ENCODE data around the gene CXCL11. TPM values are rescaled to one million over a fixed set of nuclear protein-coding genes. Genes with fewer than 3 reads are reported as not detected.
"Not testable (repeated sequence)": the region's sequence is repeated elsewhere in the genome, so short reads cannot be mapped to it uniquely, and the experiment has no call there.

Gene CXCL11
- total RNA-seq, 1 donor from 2014 or later: not detected

DNA sequence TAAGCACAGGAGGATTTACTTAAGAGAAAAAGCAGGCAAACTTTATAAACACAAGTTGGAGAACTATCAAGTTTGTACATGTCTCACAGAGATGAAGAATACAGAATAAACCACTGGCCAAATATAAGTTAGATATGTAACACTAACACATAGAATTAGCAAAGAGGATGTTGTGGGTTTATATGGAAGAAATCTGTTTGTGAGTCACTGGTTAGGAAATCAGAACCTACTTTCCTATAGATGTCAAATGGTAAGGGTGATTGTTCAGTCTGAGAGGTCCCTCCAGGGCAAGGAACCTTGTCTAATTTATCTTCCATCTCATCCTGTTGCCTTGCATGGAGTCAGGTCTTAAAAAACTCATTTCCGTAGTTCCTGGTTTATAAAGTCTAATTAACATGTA is 23.9 kb upstream of the CXCL11 start:
- intact Hi-C loops (cut with micrococcal nuclease): loop anchor here (5.0 to 10.0 kb wide), 3 partner anchors 145 to 1525 kb away; no protein-coding TSS in a partner anchor
- H3K4me1 Mint-ChIP-seq (ENCODE audit: low read depth): peaks cover 60% of the 10 kb centered on the region

DNA sequence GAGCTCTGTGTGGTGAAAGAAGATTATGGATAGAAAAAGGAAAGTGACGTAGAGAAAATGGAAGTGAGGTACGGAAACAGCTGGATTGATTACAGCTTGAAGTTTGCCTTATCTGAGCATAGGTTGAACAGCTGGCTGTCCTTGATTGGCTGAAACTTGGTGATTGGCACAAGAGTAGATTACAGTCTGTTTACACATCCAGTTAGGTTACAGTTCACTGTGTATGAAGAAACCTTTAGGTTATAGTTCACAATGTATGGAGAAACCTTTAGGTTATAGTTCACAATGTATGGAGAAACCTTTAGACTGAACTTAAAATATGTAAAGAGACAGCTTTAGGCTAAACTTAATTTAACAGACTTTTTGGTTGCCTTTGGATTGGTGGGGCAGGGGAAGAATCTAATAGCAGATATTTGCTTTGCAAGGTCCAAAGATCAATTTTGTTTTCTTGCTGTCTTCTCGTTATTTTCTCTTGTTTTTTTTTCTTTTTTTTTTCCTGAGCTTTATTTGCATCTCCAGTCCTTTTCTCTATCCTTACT is 23.1 kb upstream of the CXCL11 start:
- Mint-ChIP-seq H3K27ac (peak overlapping the region; percentile 62), H3K4me1 (ENCODE audit: low read depth) (peaks cover 60% of the 10 kb centered on the region), H3K36me3 (ENCODE audit: low read depth) (no peaks in the 10 kb centered on the region), H3K9me3 (no peaks in the 10 kb centered on the region), H3K27me3 (ENCODE audit: low read depth) (no peaks in the 10 kb centered on the region), H3K4me3 (ENCODE audit: low read depth) (peak overlapping the region; percentile 28)
- no peak for DNase-seq (ENCODE audit: low spot score)
- intact Hi-C loops (cut with micrococcal nuclease): loop anchor here (1.0 to 5.0 kb wide), 4 partner anchors 17 to 243 kb away; no protein-coding TSS in a partner anchor

More for the DNA sequence above, 23.9 kb upstream of the CXCL11 start:
- no peaks in the 10 kb centered on the region for H3K27me3 Mint-ChIP-seq (ENCODE audit: low read depth)
- H3K4me3 Mint-ChIP-seq (ENCODE audit: low read depth): no peak overlapping the region
- H3K27ac Mint-ChIP-seq: peak overlapping the region; percentile 42
- no peaks in the 10 kb centered on the region for H3K36me3 Mint-ChIP-seq (ENCODE audit: low read depth)
- H3K9me3 Mint-ChIP-seq: no peaks in the 10 kb centered on the region
- no peak for DNase-seq (ENCODE audit: low spot score)

DNA sequence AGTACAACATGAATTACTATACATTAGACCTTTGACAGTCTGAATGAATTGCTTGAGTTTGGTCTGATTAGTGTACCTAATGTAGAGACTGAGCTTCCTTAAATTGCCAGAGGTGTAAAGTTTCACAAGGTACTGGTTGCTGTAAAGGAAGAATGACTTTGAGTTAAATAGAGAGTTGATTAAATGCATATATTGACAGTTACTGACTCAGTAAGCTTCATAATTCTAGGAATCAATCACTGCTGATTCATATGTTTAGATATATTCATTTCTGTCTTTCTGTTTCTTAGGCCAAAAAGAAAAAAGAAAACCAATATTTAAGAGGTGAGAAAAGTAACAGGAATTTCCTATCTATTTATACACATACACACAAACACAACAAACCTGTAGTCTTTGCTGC is 22.4 kb upstream of the CXCL11 start:
- no peak for DNase-seq (ENCODE audit: low spot score)
- intact Hi-C loops (cut with micrococcal nuclease): loop anchor here (1.0 to 5.0 kb wide), 4 partner anchors 16 to 244 kb away; no protein-coding TSS in a partner anchor
- Mint-ChIP-seq H3K27me3 (ENCODE audit: low read depth) (no peaks in the 10 kb centered on the region), H3K27ac (peak overlapping the region; percentile 62), H3K4me3 (ENCODE audit: low read depth) (no peak overlapping the region), H3K36me3 (ENCODE audit: low read depth) (no peaks in the 10 kb centered on the region), H3K9me3 (no peaks in the 10 kb centered on the region), H3K4me1 (ENCODE audit: low read depth) (peaks cover 63% of the 10 kb centered on the region)

DNA sequence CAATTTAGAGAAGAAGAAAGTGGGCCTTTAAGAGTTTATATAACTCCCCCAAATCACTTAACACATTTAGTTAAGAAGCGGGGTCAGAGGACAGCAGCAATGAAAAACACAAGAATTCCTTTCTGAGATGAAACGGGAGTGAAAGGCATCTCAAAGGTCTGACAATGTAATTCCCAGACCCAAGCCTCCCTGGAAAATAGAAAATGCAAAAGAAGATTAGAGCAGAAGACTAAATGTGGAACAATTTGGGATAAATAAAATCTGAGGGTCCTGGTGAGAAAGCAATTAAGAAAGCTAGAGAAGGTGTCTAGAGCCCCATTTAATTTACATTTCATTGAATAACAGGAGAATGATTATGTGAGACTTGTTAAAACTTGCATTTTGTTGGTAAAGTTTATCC is 19.6 kb upstream of the CXCL11 start:
- no peak overlapping the region for H3K27ac Mint-ChIP-seq
- no peaks in the 10 kb centered on the region for H3K36me3 Mint-ChIP-seq (ENCODE audit: low read depth)
- no peak overlapping the region for H3K4me3 Mint-ChIP-seq (ENCODE audit: low read depth)
- no peaks in the 10 kb centered on the region for H3K9me3 Mint-ChIP-seq
- H3K27me3 Mint-ChIP-seq (ENCODE audit: low read depth): no peaks in the 10 kb centered on the region
- intact Hi-C loops (cut with micrococcal nuclease): loop anchor here (5.0 kb wide), 1 partner anchor 247 kb away; no protein-coding TSS in a partner anchor
- no peak for DNase-seq (ENCODE audit: low spot score)
- H3K4me1 Mint-ChIP-seq (ENCODE audit: low read depth): peaks cover 44% of the 10 kb centered on the region

DNA sequence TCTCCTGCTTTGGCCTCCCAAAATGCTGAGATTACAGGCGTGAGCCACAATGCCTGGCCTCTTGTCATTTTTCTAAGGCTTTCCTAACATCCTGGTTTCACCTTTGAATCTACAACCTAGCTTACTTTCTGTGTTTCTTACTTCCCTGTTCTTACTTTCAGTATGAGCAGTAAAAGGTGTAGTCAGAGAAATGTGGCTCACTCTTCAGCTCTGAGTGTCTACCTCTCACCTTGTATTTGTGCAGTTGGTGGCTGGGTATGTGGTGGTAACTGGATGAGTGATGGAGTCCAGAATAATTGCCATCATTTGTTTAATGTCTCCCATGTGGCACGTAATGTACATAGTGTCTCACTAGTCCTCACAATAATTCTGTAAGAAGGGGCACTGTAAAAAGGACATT is 19.1 kb upstream of the CXCL11 start:
- Mint-ChIP-seq H3K36me3 (ENCODE audit: low read depth) (no peaks in the 10 kb centered on the region), H3K4me1 (ENCODE audit: low read depth) (peaks cover 40% of the 10 kb centered on the region), H3K27me3 (ENCODE audit: low read depth) (no peaks in the 10 kb centered on the region), H3K9me3 (no peaks in the 10 kb centered on the region), H3K27ac (no peak overlapping the region), H3K4me3 (ENCODE audit: low read depth) (no peak overlapping the region)
- intact Hi-C loops (cut with micrococcal nuclease): loop anchor here (5.0 kb wide), 1 partner anchor 247 kb away; no protein-coding TSS in a partner anchor
- DNase-seq (ENCODE audit: low spot score): no peak

DNA sequence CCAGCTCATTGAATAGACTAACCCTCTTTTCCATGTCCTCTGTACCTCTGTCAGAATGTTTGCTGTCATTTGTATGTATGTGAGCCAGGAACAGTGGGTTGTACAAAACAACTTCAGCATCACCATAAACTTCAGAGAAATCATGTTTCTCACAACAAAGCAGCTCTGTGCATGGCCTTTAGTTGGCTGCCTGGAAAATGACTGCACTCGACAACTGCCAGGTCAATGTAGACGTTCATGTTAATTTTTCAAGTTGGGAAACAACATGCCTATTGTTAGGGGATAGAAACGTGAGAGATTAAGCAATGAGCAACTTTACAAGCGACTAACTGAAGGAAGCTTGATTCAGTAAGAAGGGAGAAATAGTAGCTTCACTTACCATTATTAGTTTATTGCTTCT is 17.9 kb upstream of the CXCL11 start:
- no peaks in the 10 kb centered on the region for H3K36me3 Mint-ChIP-seq (ENCODE audit: low read depth)
- intact Hi-C loops (cut with micrococcal nuclease): no loop called here
- DNase-seq (ENCODE audit: low spot score): no peak
- H3K4me3 Mint-ChIP-seq (ENCODE audit: low read depth): no peak overlapping the region
- no peak overlapping the region for H3K27ac Mint-ChIP-seq
- H3K9me3 Mint-ChIP-seq: no peaks in the 10 kb centered on the region
- peaks cover 30% of the 10 kb centered on the region for H3K4me1 Mint-ChIP-seq (ENCODE audit: low read depth)
- H3K27me3 Mint-ChIP-seq (ENCODE audit: low read depth): no peaks in the 10 kb centered on the region

DNA sequence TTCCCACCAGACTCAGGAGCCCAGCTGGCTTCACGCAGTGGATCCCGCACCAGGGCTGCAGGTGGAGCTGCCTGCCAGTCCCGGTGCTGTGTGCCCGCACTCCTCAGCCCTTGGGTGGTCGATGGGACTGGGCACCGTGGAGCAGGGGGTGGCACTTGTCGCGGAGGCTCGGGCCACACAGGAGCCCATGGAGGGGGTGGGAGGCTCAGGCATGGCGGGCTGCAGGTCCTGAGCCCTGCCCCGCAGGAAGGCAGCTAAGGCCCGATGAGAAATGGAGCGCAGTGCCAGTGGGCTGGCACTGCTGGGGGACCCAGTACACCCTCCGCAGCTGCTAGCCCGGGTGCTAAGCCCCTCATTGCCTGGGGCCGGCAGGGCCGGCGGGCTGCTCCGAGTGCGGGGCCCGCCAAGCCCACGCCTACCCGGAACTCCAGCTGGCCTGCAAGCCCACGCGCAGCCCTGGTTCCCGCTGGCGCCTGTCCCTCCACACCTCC is 14.7 kb upstream of the CXCL11 start:
- H3K9me3 Mint-ChIP-seq; H3K4me3 Mint-ChIP-seq (ENCODE audit: low read depth); intact Hi-C loops (cut with micrococcal nuclease); DNase-seq (ENCODE audit: low spot score); H3K27me3 Mint-ChIP-seq (ENCODE audit: low read depth); H3K27ac Mint-ChIP-seq; H3K36me3 Mint-ChIP-seq (ENCODE audit: low read depth): not testable (repeated sequence)
- peaks cover 12% of the 10 kb centered on the region for H3K4me1 Mint-ChIP-seq (ENCODE audit: low read depth)

DNA sequence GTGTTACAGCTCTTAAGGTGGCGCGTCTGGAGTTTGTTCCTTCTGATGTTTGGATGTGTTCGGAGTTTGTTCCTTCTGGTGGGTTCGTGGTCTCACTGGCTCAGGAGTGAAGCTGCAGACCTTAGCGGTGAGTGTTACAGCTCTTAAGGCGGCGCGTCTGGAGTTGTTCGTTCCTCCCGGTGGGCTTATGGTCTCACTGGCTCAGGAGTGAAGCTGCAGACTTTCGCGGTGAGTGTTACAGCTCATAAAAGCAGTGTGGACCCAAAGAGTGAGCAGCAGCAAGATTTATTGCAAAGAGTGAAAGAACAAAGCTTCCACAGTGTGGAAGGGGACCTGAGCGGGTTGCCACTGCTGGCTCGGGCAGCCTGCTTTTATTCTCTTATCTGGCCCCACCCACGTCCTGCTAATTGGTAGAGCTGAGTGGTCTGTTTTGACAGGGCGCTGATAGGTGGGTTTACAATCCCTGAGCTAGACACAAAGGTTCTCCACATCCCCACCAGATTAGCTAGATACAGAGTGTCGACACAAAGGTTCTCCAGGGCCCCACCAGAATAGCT is 14.1 kb upstream of the CXCL11 start:
- H3K4me1 Mint-ChIP-seq (ENCODE audit: low read depth); DNase-seq (ENCODE audit: low spot score); H3K9me3 Mint-ChIP-seq; intact Hi-C loops (cut with micrococcal nuclease); H3K27me3 Mint-ChIP-seq (ENCODE audit: low read depth); H3K36me3 Mint-ChIP-seq (ENCODE audit: low read depth); H3K27ac Mint-ChIP-seq; H3K4me3 Mint-ChIP-seq (ENCODE audit: low read depth): not testable (repeated sequence)

DNA sequence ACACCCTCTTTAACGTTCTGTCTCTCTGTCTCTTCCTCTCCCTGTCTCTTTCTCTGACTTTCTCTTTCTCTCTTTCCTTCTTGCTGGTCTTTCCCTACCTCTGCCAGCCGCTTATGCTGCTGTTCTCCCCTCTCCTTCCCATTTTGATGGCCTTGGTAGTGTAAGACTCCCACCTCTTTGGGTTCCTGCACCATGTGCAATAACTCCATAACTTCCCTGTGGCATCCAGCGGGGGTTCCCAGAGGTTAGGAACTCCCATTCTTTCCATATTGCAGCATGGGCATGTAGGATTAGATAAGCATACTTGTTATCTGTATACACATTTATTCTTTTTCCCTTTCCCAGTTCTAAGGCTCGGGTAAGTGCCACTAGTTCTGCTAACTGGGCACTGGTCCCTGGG is 8.8 kb upstream of the CXCL11 start:
- DNase-seq (ENCODE audit: low spot score); intact Hi-C loops (cut with micrococcal nuclease); H3K4me1 Mint-ChIP-seq (ENCODE audit: low read depth); H3K27ac Mint-ChIP-seq; H3K27me3 Mint-ChIP-seq (ENCODE audit: low read depth); H3K4me3 Mint-ChIP-seq (ENCODE audit: low read depth); H3K36me3 Mint-ChIP-seq (ENCODE audit: low read depth): not testable (repeated sequence)
- H3K9me3 Mint-ChIP-seq: peaks cover 12% of the 10 kb centered on the region

DNA sequence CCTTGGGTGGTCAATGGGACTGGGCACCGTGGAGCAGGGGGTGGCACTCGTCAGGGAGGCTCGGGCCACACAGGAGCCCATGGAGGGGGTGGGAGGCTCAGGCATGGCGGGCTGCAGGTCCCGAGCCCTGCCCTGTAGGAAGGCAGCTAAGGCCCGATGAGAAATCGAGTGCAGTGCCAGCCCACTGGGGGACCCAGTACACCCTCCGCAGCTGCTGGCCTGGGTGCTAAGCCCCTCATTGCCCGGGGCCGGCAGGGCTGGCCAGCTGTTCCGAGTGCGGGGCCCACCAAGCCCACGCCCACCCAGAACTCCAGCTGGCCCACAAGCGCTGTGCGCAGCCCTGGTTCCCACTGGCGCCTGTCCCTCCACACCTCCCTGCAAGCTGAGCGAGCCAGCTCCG is 7.4 kb upstream of the CXCL11 start:
- intact Hi-C loops (cut with micrococcal nuclease): loop anchor here (2.0 kb wide), 1 partner anchor 21 kb away; the partner anchor contains the start of gene CXCL10
- H3K4me1 Mint-ChIP-seq (ENCODE audit: low read depth); H3K4me3 Mint-ChIP-seq (ENCODE audit: low read depth); DNase-seq (ENCODE audit: low spot score); H3K27me3 Mint-ChIP-seq (ENCODE audit: low read depth); H3K36me3 Mint-ChIP-seq (ENCODE audit: low read depth); H3K27ac Mint-ChIP-seq: not testable (repeated sequence)
- H3K9me3 Mint-ChIP-seq: peaks cover 12% of the 10 kb centered on the region

DNA sequence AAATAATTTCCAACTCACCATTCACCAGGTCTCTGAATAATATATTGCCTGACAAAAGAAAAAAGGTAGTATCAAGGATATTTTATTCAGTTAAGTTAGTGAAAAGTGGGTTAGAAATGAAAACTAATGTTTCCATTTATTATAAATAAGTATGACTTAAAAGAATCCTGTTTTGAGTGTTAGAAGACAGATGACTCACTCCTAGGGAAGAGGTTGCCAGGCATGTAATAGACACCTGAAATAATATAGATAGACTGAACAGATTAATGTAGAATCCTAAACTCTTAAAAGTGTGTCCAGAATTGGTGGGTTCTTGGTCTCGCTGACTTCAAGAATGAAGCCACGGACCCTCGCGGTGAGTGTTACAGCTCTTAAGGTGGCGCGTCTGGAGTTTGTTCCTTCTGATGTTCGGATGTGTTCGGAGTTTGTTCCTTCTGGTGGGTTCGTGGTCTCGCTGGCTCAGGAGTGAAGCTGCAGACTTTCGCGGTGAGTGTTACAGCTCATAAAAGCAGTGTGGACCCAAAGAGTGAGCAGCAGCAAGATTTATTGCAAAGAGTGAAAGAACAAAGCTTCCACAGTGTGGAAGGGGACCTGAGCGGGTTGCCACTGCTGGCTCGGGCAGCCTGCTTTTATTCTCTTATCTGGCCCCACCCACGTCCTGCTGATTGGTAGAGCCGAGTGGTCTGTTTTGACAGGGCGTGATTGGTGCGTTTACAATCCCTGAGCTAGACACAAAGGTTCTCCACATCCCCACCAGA is 6.5 kb upstream of the CXCL11 start:
- DNase-seq (ENCODE audit: low spot score); H3K36me3 Mint-ChIP-seq (ENCODE audit: low read depth); H3K4me1 Mint-ChIP-seq (ENCODE audit: low read depth); H3K27ac Mint-ChIP-seq; H3K27me3 Mint-ChIP-seq (ENCODE audit: low read depth); H3K4me3 Mint-ChIP-seq (ENCODE audit: low read depth): not testable (repeated sequence)
- intact Hi-C loops (cut with micrococcal nuclease): loop anchor here (1.0 to 2.0 kb wide), 2 partner anchors 16 to 20 kb away; partner anchors contain the start of gene CXCL10
- peaks cover 12% of the 10 kb centered on the region for H3K9me3 Mint-ChIP-seq

DNA sequence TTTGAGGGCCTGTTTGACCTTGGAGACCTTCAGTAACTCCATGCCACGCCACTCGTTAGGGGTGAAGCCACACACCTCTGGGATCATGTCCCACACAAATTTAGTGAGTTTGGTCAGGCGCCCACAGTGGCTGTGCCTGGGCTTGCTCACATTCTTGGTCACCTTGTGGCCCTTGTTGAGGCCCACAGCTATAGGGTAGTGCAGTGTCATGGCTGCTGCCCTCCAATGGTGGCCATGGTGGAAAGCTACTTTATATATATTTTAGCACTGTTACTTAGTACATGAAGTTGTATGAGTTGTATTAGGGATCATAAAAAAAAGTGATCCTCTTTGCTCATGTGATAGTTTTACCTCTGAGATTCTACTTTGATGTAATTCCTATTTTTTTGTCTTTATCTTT is 985 bp upstream of the CXCL11 start:
- no peak for DNase-seq (ENCODE audit: low spot score)
- H3K27ac Mint-ChIP-seq: no peak overlapping the region
- peaks cover 21% of the 10 kb centered on the region for H3K4me1 Mint-ChIP-seq (ENCODE audit: low read depth)
- H3K9me3 Mint-ChIP-seq: no peaks in the 10 kb centered on the region
- H3K36me3 Mint-ChIP-seq (ENCODE audit: low read depth): no peaks in the 10 kb centered on the region
- intact Hi-C loops (cut with micrococcal nuclease): no loop called here
- peaks cover 2% of the 10 kb centered on the region for H3K27me3 Mint-ChIP-seq (ENCODE audit: low read depth)
- no peak overlapping the region for H3K4me3 Mint-ChIP-seq (ENCODE audit: low read depth)

DNA sequence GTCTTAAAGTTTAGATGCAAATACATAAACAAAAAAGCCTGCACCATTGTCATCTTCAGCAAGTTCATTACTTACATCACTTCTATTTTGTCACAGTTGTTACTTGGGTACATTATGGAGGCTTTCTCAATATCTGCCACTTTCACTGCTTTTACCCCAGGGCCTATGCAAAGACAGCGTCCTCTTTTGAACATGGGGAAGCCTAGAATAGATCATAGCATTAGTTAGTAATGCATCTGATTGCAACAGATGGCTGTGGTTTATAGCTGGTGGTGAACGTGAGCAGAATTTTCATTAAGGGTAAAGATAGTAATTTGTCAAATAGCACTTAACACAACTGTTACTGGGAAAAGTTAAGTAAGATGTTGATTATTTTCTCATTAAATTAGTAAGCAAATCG is 729 bp downstream of the CXCL11 start:
- Mint-ChIP-seq H3K4me3 (ENCODE audit: low read depth) (no peak overlapping the region), H3K27ac (no peak overlapping the region), H3K4me1 (ENCODE audit: low read depth) (peaks cover 21% of the 10 kb centered on the region), H3K9me3 (no peaks in the 10 kb centered on the region), H3K36me3 (ENCODE audit: low read depth) (no peaks in the 10 kb centered on the region), H3K27me3 (ENCODE audit: low read depth) (peaks cover 8% of the 10 kb centered on the region)
- intact Hi-C loops (cut with micrococcal nuclease): no loop called here
- no peak for DNase-seq (ENCODE audit: low spot score)

All from activated T-helper 2 cell treated with anti-CD3 and anti-CD28 coated beads, Interferon-gamma antibody, Interleukin-2, Interleukin-4, amounts not matched to agents 10 μg/mL and 5 μg/mL and 100 μg/mL, durations not matched to agents 14 hours and 24 hours and 36 hours (primary cell).